HG03575 (cell line): ENCODE results near the gene ABR.

Experiments used
- ATAC-seq: cut with Tn5 transposase; IDR thresholded peaks from one replicate; pipeline ENCODE4 v1.9.1; 2021; ENCODE audit not compliant: unreplicated experiment, insufficient number of reproducible peaks, low FRiP score; ENCODE audit errors: extremely low read depth

The ABR gene

GRCh38 chr17:1179818-1180742 lies at the start of gene ABR:
ABR (minus strand) TSS chr17:1179981; CDS start chr17:1179727, 254 bp downstream.
- no peak for ATAC-seq

GRCh38 chr17:1229349-1229899 lies 49.6 kb upstream of the ABR start:
- no peak for ATAC-seq

DNA sequence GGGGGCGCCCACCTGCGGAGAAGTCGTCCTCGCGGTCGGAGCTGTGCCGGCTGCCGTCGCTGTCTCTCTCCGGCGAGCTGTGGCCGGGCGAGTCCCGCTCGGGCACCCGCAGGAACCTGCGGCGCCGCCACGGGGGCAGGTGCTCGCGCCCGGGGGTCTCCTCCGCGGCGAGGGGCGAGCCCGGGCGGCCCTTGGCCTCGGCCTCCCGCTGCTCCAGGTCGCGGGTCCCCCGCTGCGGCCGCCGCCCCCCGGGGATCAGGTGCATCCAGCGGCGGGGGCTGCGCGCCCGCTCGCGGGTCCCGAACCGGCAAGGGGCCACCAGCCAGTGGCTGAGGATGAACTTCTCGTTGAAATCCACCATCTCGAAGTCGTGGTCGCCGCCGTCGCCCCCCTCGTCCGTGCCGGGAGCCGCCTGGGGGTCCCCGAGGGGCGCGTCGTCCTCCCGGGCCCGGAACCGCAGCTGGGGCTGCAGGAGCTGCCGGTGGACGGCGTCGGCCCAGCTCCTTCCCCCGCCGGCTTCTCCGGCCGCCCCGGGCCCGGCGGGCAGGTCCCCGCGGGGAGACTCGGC lies 49.1 kb upstream of the ABR start:
- no peak for ATAC-seq

DNA sequence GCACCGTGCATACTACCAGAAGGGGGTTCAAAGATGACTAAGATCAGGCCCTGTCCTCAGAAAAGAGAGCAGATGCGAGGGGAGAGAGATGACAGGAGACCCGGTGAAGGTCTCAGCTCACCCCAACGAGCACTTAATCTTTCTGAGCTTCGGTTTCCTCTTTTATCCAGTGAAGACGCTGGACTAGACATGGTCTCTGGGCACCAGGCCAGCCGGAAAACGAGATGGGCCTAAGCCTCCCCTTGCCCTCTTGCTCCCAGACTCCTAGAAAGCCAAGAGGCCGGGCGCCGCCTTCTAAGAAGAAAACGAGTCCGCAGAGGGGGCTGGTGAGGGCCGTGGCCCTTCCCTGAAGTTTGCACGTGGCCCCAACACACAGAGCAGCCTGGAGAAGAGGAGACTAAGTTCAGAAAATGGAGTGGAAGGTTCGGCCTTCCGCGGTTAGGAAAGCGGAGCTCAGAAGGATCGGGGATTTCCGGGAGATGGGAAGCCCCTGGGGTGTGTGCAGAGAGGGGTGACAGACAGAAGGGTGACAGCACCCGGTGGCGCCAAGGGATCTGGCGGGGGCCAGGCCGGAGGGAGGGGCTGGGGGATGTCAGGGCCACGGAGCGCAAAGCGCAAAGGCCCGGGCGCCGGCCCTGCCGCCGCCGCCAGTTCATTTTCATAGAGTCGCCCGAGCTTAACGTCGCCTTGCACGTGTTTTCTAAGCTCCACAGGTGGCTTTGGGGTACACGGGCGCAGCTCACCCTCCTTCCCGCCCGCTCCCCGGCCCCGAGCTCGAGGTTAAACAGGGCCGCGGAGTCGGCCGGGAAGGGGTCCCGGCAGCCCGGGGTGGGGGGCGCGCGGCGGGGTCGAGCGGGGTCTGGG lies 48.4 kb upstream of the ABR start:
- ATAC-seq: no peak

DNA sequence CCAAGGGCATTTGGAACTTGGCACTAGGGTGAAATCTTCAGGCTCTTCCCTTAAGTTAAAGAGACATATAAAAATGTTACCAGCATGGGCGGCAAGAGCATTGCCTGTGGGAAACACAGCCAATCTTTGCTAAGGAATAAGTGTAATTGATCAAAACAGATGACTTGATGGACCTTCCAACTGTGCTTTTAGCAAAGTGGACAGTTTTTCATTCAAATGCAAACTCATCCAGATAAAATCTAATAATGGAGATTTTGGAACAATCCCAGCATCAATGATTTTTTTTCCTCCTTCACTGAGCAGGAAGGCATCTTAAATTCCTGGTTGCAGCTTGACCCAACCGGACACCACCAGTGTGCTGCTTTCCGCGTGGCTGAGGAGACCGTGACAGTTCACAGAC lies 47.6 kb upstream of the ABR start:
- no peak for ATAC-seq

DNA sequence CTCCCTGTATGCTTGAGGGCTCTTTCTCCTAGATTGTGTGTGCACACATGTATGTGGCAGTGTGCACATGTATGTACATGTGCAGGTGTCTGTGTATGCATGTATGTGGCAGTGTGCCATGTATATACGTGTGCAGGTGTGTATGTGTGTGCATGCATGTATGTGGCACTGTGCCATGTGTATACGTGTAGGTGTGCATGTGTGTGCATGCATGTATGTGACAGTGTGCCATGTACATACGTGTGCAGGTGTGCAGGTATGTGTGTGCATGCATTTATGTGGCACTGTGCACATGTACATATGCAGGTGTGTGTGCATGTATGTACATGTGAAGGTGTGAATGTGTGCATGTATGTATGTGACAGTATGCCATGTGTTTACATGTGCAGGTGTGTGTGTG lies 46.5 kb upstream of the ABR start:
- ATAC-seq: no peak

GRCh38 chr17:1224330-1224729 lies 44.5 kb upstream of the ABR start:
- ATAC-seq: no peak

DNA sequence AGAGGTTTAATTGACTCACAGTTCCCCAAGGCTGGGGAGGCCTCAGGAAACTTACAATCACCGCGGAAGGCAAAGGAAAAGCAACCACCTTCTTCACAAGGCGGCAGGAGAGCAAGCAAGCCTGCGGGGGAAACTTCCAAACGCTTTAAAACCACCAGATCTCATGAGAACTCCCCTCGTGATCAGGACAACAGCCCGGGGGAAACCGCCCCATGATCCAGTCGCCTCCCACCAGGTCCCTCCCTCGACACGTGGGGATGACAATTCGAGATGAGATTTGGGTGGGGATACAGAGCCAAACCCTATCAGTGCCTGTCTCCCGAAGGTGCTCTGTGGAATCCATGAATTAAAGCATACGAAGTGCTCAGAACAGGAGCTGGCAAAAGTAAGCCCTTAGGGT lies 43.9 kb upstream of the ABR start:
- ATAC-seq: no peak

- ATAC-seq: no peak
Observed at GRCh38 chr17:1222321-1222720, 42.5 kb upstream of the ABR start.

GRCh38 chr17:1221209-1221608 lies 41.4 kb upstream of the ABR start:
- ATAC-seq: no peak

- ATAC-seq: no peak
Observed at GRCh38 chr17:1220346-1220745, 40.6 kb upstream of the ABR start.

- no peak for ATAC-seq
Observed at GRCh38 chr17:1217089-1217385, 37.3 kb upstream of the ABR start.

GRCh38 chr17:1216217-1217088 lies 36.7 kb upstream of the ABR start:
- no peak for ATAC-seq

- ATAC-seq: no peak
Observed at GRCh38 chr17:1212946-1213345, 33.2 kb upstream of the ABR start.

- no peak for ATAC-seq
Observed at GRCh38 chr17:1211287-1211686, 31.5 kb upstream of the ABR start.

GRCh38 chr17:1208966-1209365 lies 29.2 kb upstream of the ABR start:
- ATAC-seq: no peak

DNA sequence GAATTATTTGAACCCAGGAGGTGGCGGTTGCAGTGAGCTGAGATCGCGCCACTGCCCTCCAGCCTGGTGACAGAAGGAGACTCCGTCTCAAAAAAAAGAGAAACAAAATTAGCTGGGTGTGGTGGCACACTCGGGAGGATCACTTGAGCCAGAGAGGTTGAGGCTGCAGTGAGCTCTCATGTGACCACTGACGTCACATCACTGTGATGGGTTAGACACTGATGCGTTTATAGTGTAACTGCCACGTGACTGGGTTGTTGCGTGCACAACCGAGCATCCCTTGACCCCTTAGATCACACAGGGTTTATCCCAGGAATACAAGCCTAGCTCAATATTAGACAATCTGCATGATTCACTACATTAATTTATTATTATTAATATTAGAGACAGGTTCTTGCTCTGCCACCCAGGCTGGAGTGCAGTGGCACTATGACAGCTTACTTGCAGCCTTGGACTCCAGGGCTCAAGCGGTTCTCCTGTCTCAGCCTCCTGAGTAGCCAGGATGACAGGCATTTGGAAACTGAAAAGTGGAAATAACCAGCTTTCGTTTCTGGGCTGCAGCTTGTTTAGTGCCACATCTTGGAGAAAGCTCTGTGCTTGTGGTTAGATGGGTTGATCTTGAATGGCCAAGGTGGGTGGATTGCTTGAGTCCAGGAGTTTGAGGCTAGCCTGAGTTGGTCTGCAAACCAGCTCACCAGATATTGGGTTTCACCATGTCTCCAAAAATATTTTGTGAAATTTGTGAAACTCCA lies 26.4 kb upstream of the ABR start:
- ATAC-seq: no peak

GRCh38 chr17:1203967-1204291 lies 24.1 kb upstream of the ABR start:
- no peak for ATAC-seq
